HuH-7 (cell line): ENCODE measurements around the gene SUCLG2.
"Not testable (repeated sequence)": the region's sequence is repeated elsewhere in the genome, so short reads cannot be mapped to it uniquely, and the experiment has no call there.

Experiments
- DNase-seq: peaks from one replicate; pipeline ENCODE4 v3.0.0; 2011; ENCODE audit warnings: low spot score

SUCLG2 gene

DNA sequence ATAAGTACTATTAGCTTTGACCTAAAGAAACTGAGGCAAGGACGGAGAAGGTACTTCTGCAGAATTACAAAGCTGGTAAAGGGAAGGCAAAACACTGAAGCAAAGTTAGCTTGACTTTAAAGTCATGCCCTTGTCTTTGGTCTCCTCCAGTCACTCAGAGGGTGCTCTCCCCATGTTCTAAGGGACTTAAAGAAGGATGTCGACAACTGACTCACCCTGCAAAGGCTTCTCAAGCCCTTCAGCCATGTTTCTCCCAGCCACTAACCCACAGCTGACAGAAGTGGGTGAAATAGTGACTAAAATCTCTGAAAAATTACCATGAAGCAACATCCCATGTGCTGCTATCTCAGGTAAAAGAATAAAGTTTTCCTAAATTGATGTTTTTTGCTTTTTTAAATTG, 46.4 kb downstream of the SUCLG2 start:
- no peak for DNase-seq

DNA sequence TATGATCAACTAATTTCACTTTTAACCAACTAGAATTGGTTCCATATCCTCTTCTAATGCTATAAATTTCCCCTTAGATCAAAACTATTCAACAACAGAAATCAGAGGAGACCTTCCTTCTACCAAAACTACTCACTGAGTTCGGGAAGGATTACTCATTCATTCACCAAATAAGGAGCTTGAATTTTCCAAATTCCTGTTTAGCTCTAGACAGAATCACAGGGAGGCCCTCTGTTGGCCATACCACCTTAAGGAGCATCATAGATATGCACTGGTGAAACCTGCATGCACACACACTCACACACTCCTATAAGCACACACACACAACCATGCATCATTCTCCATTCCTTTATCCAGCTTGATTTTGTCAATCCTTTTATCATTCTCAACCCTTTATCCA, 49.0 kb downstream of the SUCLG2 start:
- DNase-seq: no peak

DNA sequence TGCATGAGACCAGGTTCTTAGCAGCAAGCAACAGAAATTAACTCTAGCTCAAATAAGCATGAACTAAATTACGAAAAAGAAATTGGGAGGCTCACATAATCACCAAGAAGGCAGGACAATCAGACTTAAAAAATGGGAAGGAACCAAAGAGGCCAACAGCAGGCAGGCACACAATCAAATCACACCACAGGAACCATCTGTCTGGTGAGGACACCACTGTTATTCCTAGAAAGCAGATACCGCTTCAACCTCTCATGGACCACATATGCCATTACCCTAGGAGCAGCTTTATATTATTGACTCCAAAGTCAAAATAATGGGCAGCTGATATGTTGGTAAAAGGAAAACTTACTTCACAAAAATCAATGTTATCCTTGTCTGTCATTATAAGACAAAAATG, 51.6 kb downstream of the SUCLG2 start:
- DNase-seq: no peak

DNA sequence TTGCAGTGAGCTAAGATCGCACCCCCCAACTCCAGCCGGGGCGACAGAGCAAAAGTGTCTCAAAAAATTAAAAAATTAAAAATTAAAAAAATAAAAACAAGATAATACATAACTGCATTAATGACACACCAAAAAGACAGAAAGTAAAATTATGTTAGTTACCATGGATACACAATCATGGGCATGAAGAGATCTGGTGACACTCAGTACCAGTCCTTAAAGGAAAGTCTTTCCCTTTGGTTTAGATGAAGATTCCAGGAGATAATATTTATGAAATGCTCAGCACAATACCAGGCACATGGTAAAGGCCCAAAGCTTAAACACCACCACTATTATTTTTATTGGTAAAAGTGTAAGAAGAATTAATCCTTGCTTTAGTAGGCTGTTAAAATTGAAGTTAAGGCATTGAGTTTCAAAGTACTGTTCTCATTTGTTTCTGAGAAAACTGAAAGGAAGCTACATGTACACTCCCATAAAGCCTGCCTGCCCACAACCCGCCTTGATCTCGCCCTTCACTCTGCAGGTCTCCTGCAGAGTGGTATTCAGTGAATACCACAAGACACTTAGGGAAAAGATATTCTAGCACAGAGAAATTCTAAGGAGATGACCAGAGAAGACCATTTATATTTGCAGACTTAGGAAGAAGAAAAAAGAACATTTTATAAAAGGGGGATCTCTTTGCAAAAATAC, 52.3 kb downstream of the SUCLG2 start:
- no peak for DNase-seq

DNA sequence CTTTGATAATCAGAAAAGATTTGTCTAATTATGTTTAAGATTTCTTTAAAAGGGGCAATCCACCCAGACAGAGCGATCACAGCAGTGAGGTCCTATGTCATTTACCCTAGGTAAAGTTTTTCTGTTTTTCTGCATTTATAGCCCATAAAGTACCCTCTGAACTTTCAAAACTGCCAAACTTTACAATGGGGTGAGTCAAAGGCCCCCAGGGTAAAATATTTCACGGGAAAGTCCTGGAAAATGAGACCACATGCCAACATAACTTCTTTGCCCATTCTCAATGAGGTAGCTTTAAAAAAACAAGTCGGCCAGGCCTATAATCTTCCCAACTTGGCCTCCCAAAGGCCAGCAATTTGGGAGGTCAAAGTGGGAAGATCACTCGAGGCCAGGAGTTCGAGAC, 53.0 kb downstream of the SUCLG2 start:
- no peak for DNase-seq

DNA sequence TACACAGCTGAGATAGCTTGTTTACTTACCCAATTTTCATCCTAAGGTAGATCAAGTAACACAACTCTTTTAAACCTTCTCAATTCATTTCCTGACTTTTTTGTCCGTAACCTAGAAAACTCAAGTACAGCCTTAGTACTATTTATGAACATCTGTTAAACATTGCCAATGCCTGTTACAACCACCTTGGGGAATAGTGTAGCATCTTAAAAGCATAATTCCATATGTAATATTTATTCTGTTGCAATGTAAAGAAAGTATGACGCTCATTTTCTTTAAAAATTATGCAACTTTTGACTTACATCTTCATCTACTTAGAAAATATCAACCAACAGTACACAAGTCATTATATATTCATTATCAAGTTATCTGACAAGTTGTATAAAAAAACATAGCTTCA, 54.6 kb downstream of the SUCLG2 start:
- no peak for DNase-seq

DNA sequence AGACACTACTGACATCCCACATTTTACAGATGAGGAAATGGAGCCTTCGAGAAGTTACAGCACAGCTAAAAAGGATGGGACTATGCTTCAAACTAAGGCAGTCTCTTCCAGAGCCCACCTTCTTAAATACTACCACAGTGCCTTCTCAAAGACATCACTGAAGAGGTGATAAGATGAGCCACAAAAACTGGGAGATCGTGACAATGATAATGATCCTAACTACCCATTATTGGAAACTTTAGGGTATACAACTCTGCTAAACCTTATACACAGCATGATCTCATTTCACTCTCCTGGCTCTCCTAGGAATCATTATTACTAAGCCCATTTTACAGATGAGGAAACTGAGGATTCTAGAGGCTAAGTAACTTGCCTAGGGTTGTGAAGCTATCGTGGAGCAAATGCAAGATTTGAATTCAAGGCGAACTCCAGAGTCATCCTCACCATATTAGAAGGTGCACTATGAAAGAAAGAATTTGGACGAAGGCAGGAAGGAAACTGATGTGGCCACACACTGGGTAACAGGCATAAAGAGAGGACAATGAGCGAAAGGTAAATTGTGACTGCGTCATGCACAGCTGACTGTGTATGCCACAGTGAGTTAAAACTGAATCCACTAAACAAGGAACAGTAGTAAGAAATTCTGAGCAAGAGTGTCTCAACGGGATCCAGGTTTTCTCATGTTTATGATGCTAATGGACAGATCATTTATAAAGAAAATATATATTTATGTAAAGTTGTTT, 55.4 kb downstream of the SUCLG2 start:
- DNase-seq: no peak

DNA sequence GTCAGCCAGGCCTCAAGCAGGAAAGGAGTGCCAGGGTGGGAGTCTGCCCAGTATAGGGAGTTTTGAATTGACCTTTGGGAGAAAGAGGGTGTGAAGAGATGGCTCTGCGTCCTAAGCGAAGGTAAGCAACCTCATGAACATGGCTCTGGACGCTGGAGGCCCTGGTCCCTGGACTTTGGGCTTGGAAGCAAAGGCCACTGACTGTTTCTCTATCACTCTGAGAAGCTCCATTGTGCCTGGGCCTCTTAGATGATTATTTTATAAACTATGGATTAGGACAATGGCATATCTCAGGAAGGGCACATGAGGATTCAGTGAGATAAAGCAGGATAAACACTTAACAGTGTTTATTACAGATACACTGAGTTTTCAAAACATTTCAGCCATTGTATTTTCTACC, 59.0 kb downstream of the SUCLG2 start:
- no peak for DNase-seq

DNA sequence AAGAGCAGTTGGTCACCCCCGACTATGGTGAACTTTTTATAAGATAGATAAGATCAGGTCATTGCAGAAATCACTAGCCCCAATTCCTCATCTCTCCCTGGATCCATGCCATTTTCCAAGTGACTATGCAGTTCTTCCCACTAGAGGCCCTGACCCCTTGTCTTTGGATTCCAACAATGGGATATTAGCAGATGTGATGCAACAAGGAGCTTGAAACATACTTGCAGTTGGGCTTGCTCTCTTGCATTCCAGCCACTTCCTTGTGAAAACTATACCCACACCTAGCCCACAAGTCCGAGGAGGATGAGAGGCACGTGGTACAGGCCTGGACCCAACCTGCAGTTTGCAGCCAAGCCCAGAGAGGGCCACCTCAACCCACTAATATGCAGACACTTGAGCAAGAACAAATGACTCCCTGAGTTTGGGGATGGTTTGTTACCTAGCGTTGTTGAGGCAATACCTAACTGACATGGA, 60.6 kb downstream of the SUCLG2 start:
- DNase-seq: peak; percentile 1

DNA sequence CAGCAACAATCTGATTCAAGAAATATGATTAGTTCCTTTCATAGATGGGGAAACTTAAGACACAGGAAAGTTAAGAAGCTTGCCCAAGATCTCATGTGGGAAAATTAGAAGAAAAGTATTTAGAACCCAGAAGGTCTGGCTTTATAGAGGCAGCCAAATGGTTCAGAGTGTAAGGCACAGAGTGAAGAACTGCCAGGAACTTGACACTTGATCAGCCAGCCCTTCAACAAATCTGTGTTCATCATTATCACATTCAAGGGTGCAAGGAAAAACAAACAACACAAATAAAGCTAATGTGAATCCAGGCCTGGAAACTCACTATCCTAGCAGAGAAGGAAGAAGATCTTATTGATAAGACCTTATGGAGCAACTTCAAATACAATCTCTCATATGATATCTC, 62.4 kb downstream of the SUCLG2 start:
- no peak for DNase-seq

DNA sequence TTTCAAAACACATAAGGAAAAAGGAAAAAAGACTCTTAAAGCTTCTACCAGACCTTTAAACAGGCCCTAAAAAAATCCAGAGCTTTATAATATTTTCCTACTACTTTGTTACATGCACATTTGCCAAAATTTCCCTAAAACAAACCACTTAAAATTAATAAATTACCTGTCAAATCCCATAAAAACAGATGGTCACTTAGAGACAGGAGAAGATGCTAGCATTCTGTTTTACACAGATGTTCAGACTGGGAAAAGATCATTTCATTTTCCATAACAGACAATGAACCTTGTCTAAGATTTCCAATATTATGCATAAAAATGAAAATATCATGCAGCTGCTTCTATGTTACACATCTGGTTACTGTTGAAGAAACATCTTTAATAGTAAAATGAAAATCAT, 66.6 kb downstream of the SUCLG2 start:
- no peak for DNase-seq

DNA sequence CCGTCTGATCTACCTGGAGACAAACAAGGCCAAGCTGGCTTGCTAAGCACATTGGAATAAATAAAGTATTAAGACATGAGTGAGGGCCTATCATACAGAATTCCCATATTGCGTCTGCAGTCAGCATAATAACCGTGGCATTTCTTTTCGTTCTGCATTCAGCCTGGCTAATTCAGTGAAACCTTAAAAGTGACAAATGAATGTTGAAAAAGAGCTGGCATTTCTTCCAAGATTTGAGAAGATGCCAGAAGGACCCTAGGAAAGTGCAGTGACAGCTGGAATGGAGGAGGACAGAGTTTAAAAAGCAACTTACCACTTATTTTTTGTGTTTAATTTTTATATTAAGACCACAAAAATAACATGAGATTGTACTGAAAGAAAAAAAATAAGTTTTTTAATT, 67.1 kb downstream of the SUCLG2 start:
- DNase-seq: no peak

DNA sequence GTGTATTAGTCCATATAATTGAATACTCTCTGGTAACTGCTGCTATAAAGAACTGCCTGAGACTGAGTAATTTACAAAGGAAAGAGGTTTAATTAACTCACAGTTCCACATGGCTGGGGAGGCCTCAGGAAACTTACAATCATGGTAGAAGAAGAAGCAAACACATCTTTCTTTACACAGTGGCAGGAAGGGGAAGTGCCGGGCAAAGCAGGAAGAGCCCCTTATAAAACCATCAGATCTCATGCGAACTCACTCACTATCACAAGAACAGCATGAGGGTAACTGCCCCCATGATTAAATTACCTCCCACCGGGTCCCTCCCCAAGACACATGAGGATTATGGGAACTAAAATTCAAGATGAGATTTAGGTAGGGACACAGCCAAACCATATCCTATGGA, 69.8 kb downstream of the SUCLG2 start:
- not testable (repeated sequence) for DNase-seq

DNA sequence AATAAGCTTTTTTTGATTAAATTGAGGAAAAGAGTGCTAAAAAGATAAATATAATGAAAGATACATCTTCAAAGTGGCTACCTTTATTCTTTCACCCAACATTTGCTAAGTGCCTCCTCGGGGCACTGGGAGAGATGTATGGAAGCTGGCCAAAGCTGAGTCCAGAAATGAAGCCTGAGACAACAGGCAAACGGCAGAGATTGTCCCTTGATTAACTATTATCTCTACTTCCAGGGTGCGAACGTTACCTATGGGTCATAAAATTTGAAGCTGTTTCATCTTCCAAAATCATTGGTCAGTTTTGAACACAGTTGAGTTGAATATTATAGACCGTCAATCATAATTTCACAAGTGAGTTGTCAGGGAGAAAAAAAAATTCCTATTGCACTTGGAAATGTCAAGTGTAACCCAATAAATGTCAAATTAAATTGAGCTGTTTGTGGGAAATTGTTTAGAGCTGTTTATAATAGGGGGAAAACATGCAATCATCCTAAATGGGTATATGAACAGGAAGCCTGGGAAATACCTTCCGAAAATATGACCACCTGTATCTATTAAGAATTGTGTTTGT, 73.9 kb downstream of the SUCLG2 start:
- no peak for DNase-seq

DNA sequence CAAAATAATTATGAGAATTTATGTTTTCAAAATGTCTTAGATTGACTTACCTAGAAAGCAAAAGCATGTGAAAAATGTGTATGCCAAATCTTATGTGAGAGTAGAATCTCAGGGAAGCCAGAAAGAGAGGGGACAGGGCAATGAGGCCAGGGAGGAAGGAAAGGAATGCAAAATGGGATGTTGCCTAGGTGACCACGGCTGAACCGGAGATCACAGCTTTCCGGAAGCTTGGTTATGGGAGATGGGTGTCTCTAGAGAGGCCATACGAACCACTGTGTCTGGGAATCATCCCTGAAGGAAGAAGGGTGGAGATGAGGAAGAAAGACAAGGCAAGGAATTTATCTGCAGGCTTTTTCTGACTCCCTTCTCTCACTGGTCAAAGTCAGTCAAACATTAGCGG, 76.0 kb downstream of the SUCLG2 start:
- DNase-seq: no peak

DNA sequence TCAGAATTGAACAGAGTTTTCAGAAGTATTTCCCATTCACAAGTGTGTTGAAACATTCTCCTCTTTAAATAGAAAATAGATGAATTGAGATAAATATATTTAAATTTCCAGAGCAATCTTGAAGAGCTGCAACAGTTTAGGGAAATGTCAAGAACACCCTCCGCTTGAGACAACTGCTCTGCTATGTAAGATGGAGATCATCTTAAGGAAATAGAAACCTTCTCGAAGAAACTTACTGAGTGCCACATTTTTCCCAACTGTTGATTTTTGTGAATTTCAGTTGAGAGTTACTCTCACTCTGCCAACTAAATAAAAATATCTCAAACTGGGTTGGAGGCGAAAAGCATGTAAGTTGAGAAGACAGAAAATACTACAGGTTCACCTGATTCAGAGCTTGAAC, 78.0 kb downstream of the SUCLG2 start:
- DNase-seq: no peak

DNA sequence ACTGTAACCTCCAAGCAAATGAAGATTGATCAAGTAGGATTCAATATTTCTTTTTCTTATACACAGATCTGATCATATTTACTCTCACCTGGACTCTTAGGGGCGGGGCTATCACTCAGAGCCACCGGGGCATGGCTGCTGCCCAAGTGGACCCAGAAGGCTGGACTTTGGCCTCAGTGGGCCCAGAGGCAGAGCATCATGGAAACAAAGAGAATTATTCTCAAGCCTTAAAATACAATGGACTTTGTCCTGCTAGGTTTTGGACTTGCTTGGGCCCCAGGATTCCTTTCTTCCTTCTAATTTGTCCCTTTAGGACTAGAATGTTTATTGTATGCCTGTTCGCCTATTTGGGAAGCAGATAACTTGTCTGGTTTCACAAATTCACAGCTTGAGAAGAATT, 85.1 kb downstream of the SUCLG2 start:
- no peak for DNase-seq

DNA sequence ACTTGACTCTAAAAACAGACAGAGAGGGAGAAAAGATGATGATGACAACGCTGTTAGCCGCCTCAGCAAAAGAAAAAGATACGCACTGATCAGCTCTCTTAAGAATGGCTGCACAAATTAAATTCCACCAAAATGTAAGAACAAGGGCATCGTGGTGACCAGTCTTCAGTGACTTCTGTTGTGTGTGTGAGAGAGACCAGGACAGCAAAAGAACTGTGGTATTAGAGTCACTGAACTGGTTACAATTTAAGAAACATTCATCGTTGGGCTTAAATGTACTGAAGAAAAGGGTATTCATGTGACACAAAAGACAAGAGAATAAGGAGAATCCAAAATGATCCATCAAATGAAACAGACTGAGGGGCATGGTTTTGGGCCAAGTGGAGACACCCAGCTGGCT, 86.5 kb downstream of the SUCLG2 start:
- no peak for DNase-seq

DNA sequence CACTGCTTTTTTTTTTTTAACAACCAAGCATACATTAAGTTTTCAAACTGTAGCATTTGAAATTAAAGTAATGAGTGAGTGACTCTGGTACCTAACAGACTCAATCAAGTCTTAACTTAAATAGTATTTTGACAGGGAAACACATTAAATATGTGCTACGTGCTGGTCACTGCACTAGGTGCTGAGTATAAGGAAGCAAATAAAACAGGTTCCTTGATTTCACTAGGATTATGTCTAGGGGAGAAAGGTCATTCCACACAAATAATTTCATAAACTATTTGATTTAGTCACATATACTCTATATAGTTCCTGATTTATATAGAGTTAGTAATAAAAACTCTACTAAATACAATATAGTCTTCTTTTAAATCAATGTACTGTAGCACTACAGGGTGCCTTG, 89.4 kb downstream of the SUCLG2 start:
- no peak for DNase-seq

DNA sequence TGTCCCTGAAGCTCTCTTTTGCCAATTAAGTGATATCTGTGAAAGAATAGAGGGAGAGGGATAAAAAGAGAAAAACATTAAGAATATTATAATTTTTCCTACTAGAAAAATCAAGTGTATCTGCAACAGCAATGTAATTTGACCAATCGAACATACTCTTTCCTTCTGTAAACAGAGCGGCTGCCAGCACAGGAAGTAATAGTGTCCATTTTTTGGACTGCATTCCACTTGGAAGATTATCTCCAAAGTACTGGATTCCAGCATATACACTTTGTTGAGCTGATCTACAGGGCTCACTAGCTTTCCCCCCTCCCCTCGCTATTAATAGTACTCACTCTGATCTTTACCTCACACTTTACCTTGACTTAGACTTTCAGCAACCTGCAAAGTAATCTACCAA, 90.4 kb downstream of the SUCLG2 start:
- no peak for DNase-seq

DNA sequence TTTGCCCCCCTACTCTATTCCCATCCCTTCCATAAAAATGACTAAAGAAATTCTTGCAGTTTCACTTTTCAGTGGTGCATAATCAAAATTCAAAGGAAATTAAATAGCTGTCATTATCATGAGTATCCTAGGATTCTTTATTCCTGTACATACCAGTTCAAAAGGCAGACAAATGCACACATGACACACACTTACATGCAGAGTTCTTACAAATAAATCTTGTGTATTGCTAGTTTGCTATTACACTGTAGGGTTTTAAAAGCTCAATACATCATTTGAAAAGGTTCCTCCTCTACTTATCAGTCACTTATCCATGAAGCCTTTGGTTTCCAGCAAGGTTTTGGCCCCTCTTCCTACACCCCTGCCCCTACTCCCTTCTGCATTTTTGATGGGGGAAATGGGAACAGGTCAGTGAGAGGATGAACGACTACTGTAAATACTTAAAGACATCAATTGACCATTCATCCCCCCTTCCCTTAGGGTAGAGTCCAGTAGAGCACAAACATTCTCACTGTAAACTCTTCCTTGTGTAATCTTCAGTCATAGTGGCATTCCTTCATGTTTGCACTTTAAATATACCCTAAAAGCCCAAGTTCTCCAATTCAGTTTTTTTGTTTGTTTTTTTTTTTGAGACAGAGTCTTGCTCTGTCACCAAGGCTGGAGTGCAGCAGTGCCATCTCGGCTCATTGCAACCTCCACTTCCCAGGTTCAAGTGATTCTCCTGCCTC, 92.6 kb downstream of the SUCLG2 start:
- DNase-seq: no peak

DNA sequence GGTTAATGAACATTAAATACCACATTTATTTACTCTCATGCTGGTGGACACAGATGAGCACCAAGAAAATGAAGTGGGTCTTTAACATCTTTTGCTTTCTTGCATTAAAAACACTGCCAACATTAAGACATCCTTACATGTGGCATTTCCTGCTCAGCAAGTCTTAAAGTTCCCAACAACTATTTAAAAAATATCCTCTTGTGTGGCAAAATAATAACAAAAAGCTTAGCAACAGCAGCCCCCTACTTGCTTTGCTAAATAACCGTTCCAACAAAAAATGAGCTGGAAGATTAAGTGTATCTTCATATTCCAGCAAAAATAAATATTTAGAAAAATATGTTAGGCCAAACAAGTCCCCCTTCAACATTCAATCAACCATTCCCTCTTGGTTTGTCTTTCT, 93.1 kb downstream of the SUCLG2 start:
- DNase-seq: no peak
